ENCODE results near the gene FLII. TPM values are rescaled to one million over a fixed set of nuclear protein-coding genes. Genes with fewer than 3 reads are reported as not detected.
A peak's percentile ranks its signal among the peaks of the same experiment; 100 is the strongest.

Gene FLII
- total RNA-seq, 1 experiment from 2014 or later: 298 TPM

GRCh38 chr17:18229771-18230170 is 28.8 kb downstream of the FLII start:
- TF ChIP-seq CTCF (conservative IDR thresholded peaks at IDR 0.05): no peak
- no peak overlapping the region for H3T11ph ChIP-seq (ENCODE audit: low read length)
- no peak overlapping the region for H3K4me2 ChIP-seq (ENCODE audit: insufficient read depth, insufficient read length, low read length)
- Mint-ChIP-seq H3K27me3 (ENCODE audit: low read depth) (no peaks in the 10 kb centered on the region), H3K4me3 (peak overlapping the region in 1 of 2 experiments; percentile 35; a peak in 1 of 5 replicates), H3K4me1 (peaks cover 20 to 24% of the 10 kb centered on the region in 2 experiments), H3K27ac (peak overlapping the region in 1 of 3 experiments; percentile 44; a peak in 2 of 7 replicates), H3K36me3 (ENCODE audit: insufficient read depth in 1 of 3, low read depth in 3 of 3) (peaks cover 6 to 24% (median 23%) of the 10 kb centered on the region in 3 experiments; a peak in 6 of 7 replicates), H3K9me3 (no peaks in the 10 kb centered on the region; a peak in 1 of 5 replicates)
- H3K4ac ChIP-seq (ENCODE audit: low read depth, low read length): no peak overlapping the region
- peaks cover 25% of the 10 kb centered on the region; the same call in 1 of the 2 replicates for H3K79me2 ChIP-seq (ENCODE audit: insufficient read depth, low read length)
- no peak overlapping the region for H2BK5ac ChIP-seq (ENCODE audit: insufficient read length, low read length)
- H4K91ac ChIP-seq (ENCODE audit: insufficient read length, low read depth, low read length): no peak overlapping the region
- no peaks in the 10 kb centered on the region for H3K4me1 ChIP-seq (ENCODE audit: insufficient read depth, low read length)
- no peak for DNase-seq
- no peak overlapping the region for H2BK12ac ChIP-seq (ENCODE audit: insufficient read length, low read depth, low read length)
- H3K27ac ChIP-seq (ENCODE audit: insufficient read length, low read depth, low read length): no peak overlapping the region
- H3K23ac ChIP-seq (ENCODE audit: insufficient read length, low read depth, low read length): no peak overlapping the region
- H3K14ac ChIP-seq (ENCODE audit: insufficient read depth, low read length): no peak overlapping the region
- no peak overlapping the region for H3K18ac ChIP-seq (ENCODE audit: insufficient read length, low read depth, low read length)
- no peak overlapping the region for H2AFZ ChIP-seq (ENCODE audit: low read length)
- no peak overlapping the region for H2BK20ac ChIP-seq (ENCODE audit: low read depth, low read length, poor library complexity, severe bottlenecking)
- H3K9ac ChIP-seq (ENCODE audit: extremely low read depth, insufficient read length, low read length): no peak overlapping the region
- H3K27me3 ChIP-seq (ENCODE audit: insufficient read depth, low read length): no peaks in the 10 kb centered on the region
- no peak overlapping the region for H3K56ac ChIP-seq (ENCODE audit: insufficient read length, low read depth, low read length)
- no peak overlapping the region for H4K8ac ChIP-seq (replicated peaks; ENCODE audit: insufficient read length, low read depth, low read length)
- H3K9me3 ChIP-seq (ENCODE audit: control insufficient read depth, low read depth, low read length): no peaks in the 10 kb centered on the region
- H2BK120ac ChIP-seq (ENCODE audit: low read depth, low read length, poor library complexity, severe bottlenecking): no peak overlapping the region
- no peak overlapping the region for H2BK15ac ChIP-seq (ENCODE audit: low read depth, low read length)
- no peaks in the 10 kb centered on the region for H4K20me1 ChIP-seq (ENCODE audit: control insufficient read depth, insufficient read depth, insufficient read length)
- no peak overlapping the region for H4K5ac ChIP-seq (ENCODE audit: insufficient read length, low read depth, low read length)
- no CpG with 5 or more reads among the region's 7 CpGs for WGBS (ENCODE audit: extremely low coverage, insufficient read length, low lambda C conversion rate)
- H3K23me2 ChIP-seq (ENCODE audit: insufficient read length, low read depth, low read length, poor library complexity, severe bottlenecking): peaks cover 10% of the 10 kb centered on the region
- H3K79me1 ChIP-seq (ENCODE audit: insufficient read depth, low read depth, low read length, poor library complexity, severe bottlenecking): peaks cover 9% of the 10 kb centered on the region
- H2AK5ac ChIP-seq (ENCODE audit: insufficient read length, low read length): no peak overlapping the region
